NCI-H748 treated with DMSO at 0.1 percent for 48 hours (cell line): Measurements from ENCODE around the gene ALG5.
A peak's percentile ranks its signal among the peaks of the same experiment; 100 is the strongest.

Experiments used
- DNase-seq: peaks from one replicate; lab custom pipeline; 2025; lab: John Stamatoyannopoulos, UW

The ALG5 gene, protein sequence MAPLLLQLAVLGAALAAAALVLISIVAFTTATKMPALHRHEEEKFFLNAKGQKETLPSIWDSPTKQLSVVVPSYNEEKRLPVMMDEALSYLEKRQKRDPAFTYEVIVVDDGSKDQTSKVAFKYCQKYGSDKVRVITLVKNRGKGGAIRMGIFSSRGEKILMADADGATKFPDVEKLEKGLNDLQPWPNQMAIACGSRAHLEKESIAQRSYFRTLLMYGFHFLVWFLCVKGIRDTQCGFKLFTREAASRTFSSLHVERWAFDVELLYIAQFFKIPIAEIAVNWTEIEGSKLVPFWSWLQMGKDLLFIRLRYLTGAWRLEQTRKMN

DNA sequence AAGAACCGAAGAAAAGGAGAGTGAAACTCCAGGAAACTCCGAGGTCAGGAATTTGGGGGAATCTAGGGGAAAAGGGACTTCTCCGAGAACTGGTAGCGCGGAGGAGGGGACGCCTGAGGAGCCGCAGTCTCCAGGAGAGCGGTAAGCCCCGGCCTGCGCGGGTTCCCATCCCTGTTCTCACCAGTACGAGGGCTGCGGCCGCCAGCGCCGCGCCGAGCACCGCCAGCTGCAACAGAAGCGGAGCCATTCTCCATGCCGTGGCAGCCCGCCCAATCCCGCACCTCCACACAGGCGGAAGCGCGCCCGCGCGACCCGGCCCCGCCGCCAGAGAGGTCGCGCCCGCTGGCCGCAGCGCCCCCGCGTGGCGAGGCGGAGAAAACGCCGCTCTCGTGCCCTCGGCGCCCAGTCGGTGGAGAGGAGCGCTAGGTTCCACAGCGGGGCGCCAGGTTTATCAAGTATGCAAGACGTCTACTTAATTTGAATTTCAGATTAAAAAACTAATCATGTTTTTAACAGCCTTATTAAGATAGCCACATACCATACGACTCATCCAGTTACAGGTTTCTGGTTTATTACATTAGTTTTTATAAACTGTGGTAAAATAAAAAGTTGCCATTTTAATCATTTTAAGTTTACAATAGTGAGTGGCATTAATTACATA is at the start of gene ALG5:
TSS of gene ALG5 (minus strand) at position 287 of the 661 bp plus-strand sequence. CDS start at position 247, 40 bp downstream.
- peak; percentile 86 for DNase-seq

DNA sequence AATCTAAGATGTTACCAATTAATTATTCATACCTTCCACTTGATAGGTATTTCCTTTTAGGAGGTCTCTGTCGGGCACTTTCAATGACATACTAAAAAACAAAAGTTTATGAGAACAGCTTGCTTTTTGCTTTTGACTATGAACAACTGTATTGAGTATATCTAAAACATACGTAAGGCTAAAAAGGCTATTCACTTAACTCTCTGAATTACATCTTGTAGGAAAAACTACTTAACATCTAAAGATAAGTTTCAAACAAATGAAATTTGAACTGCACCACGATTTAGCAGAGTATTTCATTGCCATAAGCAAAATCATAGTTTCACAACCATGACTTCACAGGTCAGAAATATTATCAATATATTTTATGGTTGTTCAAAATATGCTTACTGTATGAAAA is 48.7 kb upstream of the ALG5 start:
- DNase-seq = no peak

DNA sequence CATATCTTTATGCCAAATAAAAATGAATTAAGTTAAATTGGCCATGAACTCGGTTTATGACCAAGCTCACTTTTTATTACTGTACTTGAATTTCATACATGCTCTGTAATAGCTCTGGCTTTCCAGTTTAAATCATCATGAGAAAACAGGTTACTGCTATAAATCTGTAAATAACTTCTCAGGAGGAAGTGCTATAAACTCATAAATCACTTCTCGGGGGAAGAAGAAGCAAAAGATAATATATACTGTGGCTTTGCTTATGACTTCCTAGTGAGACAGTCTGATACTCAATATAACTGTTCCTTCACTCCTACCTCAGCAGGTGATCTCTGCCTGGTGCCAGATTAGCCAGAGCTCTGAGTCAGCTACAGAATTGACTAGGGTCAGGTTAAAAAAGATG is 47.9 kb upstream of the ALG5 start:
- DNase-seq = no peak

DNA sequence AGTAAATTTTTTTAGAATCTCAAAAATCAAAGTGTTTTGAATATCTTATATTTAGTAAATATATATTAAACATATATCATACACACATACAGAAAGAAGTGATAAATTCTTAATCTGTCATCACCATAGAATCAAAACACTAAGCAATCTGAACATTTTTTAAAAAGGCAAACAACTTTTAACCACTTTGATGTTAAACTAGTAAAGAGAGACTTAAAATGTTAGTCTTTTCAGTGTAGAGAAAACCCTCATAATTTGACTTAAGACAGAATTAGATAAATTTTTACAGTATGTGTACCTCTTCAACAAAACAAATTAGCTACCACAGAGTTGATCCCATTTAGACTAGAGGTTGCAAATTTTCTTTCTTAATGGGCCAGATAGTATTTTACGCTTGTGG is 46.9 kb upstream of the ALG5 start:
- DNase-seq = no peak

DNA sequence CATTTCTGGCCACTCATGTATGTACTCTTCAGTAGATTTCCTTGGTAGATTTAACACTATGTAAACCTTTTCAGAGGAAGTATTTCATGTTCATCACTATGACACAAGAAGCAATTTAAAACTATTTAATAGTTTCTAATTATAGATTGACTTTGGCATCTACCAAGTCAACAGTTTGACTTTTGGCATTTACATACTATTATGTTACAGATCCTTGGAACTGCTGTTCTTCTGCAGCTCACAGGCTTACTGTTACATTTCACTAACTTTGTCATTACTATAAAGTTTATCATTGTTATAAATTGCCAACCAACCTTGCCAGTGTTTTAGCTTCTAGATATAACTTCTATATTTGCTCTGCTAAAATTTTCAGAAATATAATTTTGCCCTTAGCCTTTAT is 41.6 kb upstream of the ALG5 start:
- no peak for DNase-seq

DNA sequence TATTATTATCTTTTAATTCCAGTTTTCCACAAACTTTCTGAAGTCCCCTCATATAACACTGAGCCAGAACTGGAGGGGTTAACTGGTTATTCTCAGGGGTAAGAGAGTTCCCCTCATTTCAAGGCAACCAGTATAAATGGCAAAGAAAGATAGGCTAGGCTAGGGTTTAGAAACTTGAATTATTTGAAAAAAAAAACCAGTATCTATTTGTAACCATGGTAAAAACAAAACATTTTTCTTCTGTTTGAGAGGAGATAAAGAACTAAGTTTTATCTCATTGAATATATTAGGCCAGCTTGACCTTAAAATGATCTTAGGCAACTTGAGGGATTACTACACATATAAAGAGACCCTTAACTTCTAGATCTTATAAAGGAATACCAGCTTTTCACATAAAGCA is 40.8 kb upstream of the ALG5 start:
- no peak for DNase-seq

DNA sequence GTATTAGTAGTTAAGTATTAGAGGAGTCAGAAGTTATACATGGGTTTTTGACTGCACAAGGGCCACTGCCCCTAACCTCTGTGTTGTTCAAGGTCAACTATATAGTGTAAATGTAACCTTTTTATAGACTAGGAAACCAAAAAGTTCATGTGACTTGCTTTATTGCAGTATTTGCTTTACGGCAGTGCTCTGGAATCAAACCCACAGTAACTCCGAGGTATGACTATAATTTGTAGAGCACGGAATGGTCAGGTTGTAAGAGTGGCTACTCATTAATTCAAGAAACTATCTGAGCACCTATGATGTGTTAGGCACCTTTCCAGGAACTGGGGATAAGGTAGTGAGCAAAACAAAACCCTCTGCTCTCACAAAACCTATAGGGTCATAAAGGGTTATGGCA is 38.1 kb upstream of the ALG5 start:
- no peak for DNase-seq

DNA sequence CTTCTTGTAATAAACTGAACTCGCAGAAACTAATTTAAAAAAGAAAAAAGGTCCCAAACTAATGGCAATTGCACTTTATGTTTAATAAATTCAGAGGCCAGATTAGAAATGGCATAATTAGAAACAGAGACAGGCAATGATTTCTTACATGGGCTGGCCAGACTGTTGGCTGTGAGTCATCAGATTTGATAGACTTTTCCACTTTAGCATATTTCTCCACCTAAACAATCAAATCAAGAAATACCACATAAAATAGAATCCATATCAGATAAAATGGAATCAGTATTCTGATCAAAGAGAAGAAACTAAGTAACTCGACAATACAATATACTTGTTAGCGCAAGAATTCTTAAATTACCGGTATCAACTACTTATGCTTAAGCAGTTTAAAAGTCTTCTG is 30.5 kb upstream of the ALG5 start:
- DNase-seq = no peak

DNA sequence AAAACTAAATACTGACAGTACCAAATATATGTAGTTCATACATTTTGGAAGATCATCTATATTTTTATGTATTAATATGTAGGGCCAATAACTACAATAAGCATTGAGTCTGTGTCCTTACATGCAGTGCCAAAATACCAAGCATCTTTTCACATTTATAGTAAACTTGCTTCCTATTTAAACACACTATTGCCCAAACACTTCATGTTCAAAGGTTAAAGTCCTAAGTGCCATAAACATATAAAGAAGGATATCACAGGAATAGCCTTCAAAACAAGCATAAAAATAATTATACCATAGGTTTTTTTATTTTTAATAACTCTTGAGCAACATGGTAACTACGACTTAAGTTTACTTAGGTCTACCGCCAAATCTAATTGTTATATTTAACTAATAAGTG is 28.5 kb upstream of the ALG5 start:
- DNase-seq = no peak

DNA sequence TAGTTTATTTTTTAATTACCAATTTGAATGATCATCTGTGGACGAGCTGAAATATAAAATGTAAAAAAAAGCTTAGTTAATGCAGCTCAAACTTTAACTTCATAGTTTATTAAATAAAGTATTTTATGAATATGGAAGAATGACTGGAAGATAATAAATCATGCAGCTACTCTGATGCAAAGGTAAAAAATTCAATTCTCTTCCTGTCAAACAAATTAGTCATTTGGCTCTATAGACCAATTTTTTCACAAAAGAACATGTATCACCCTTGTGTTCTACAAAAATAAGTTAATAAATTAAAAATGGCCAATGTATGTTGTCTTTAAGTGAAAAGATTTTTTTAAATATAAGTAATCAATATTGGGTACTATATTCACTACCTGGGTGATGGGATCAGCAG is 27.6 kb upstream of the ALG5 start:
- no peak for DNase-seq

DNA sequence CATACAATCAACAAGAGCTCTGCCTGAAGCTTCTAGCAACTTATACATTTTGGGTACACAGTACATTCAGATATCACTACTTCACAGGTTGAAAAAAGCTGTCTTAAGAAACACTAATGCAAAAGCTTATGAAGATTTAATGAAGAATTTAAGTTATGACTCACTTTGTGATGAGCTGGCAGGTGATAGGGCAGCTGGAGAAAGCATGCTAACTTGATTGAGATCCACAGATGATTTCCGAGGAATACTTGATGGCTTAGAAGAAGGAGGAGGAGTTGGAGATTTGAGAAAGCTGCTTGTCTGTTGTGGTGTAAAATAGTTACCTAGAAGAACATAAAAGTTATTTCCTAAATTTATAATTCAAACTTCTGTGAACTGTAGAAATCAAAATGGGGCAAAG is 24.7 kb upstream of the ALG5 start:
- no peak for DNase-seq

DNA sequence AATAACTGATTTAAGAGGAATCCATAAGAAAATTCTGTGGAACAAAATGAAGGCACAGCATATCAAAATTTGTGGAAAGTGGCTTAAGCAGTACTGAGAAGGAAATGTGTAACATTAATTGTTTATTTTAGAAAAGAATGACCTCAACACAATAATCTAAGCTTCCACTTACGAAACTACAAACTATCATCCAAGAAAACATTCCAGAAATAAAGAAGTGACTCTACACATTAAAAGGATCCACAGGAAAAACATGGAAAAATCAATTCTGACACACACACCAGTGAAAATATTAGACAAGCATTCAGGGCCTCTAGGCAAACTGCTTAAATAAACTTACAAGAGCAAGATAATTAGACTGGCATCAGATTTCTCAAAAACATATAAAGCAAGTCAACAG is 15.5 kb upstream of the ALG5 start:
- no peak for DNase-seq

DNA sequence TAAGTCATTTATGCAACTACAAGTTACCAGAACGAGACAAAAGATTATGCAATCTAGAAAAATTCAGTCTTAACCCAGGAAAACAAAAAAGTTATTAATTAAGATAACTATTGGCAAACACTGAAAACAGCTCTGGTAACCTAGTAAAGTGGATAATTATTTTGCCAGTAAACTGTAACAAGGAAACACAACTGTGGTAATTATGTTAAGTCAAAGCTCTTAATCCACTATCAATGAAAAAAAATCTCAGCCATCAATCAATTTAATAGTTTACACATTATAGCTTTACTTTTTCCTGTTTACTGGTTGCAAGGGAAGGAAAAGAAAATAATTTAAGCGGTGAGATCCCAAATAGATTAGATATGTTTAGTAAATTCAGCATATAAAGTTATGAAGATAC is 12.6 kb upstream of the ALG5 start:
- DNase-seq = no peak

DNA sequence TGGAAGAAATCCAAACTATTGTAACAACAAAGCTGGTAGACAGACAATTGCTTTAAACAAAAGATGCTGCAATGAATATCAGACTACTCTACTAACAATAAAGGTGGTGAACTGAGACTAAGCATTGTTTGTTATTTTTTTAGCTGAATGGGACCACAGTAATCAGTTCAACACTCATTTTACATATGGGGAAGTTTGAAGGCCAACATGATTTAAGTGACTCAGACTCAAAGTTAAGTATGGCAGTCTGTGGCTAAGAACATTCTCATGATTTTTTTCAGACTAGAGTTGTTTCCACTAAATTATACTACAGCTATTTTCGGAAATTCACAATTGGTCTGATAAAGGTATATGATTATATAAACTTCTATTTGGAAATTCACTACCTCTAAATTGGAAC is 11.9 kb upstream of the ALG5 start:
- DNase-seq = no peak

DNA sequence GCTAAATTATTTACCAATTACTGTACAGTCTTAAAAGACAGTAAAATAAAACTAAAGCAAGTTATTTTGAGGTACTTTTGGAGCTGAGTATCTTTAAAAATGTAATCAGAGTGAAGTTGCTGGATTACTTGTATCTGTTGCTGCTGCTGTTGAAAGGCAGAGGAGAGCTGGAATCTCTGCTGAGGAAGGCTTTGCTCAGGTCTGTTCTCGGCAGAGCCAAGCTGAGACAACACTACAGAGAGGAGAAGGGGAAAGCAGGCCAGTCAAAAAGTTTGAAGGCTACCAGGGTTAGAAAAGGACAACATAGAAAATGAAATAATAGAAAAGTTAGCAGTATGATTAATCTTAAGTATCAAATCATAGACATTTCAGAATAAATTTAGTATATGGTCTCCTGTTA is 11.3 kb upstream of the ALG5 start:
- no peak for DNase-seq

DNA sequence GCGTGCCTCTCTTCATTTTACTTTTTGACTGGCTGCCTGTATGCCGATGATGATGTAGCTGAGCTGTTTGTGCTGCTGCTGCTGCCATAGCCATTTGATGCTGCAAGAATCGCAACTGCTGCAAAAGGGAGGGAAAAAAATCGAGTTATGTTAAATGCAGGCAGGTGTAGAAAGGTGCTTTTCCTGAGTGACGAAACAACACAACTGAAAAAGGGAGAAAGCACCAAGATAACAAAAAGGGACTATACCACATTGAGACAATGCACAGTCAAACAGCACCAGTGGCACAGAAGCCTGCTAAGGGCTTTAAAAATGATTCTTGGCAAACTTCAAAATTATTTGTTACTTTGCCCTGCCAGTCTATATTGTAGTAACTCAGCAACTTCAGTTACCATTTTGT is 10.6 kb upstream of the ALG5 start:
- no peak for DNase-seq

DNA sequence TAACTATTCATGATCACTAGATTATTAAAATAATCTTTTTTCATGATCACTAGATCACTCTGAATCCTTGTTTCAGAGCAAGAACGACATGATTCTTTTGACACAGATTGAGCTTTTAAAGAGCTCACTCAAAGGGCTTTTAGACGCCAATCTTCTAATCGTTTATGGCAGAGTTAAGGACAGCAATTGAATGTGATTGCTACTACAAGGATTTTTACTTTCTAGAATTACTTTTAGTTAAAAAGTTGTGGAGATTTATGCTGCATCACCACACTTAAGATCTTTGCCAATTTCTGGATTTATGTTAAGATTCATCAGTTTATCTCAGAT is 2.7 kb upstream of the ALG5 start:
- no peak for DNase-seq

DNA sequence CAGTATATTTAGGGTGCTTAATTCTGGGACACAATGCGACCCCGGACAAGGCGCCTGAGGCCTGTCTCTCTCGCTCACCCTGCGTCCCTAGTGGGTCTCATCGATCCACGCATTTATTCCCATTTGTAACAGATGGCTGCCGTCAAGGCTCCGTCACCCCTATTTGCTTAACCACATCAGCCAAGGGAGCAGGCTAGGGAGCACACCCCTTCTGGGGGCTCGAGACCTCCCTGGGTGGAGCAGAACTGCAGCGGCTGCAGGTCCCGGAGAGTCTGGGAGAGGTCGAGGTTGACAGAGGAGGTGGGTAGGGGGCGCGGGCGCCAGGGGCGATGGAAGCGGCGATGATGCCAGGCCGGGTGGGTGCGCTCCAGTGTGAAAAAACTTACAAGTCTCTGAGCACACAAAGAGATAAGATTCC is 507 bp downstream of the ALG5 start:
- no peak for DNase-seq

DNA sequence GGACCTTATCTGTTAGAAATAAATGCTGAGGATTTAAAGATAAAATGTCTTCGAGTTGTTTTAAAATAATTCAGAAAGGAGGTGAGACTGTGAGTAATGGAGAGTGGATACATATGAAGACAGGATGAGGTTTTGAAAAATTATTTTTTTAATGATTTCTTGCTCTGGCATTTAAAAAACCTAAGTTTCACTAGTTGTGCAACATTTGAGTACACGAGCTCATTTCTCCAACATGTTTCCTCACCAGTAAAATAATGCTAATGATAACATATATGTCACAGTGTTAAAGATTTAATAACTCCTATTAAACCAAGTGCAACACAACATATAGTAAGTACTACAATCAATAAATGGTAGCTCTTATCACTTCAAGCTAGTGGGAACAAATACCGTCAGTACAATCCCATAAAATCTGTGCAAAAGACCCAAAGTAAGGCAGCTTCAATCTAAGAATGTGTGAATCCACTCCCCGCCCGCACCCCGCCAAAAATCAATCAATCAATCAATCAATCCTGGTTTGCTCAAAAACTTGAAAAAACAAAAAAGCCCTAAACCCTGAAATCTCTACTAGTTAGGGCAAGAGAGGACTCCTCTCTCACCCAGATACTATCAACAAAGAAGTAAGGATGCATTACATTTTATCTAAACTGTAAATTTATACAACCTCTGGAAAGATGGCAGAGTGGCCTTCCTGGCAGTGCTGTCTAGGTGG is 1.3 kb downstream of the ALG5 start:
- no peak for DNase-seq

DNA sequence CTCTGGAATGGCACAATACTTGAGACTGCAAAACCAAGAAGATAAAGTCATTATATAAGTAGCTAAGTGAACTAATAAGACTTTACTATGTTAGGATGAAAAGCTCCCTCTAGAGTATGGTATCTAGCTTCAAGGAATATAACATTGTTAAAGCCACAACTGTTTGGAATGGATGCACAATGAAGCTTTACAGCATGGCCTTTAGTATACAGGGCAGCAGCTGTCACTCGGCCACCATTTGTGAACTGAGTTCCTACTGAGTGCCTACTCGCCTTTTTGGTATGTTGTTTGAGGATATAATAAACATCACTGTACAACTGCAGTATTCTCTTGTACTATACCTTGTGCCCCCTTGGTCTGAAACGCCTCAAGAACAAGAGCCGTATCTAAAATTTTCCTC is 6.8 kb downstream of the ALG5 start:
- no peak for DNase-seq

DNA sequence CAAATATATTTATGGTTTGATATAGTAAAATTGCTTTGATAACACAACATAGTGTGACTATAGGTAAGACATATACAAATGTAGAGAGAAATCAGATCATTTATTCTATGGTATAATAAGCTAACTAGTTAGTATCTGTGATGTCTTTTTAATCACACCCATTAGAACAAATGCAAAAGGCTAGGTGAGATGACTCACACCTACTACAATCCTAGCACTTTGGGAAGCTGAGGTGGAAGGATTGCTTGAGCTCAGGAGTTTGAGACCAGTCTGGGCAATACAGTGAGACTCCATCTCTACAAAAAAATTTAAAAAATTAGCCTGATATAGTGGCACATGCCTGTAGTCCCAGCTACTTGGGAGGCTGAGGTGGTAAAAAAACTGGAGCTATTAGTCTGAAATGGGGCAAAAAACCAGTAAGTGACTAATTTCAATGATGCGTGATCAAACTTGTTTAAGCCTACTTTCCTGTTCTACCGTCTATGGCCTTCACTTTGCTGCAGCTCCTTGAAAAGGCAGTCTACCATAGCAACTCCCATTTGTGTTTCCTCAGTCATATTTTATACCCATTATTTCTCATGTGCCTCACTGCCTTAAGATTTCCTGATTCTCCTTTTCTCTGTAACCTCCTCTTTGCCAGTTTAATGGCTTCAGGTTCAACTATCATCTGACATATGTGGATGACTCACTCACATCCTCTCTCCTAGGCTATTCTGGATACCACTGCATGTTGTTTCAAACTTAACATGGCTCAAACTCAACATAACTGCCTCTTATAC is 12.5 kb downstream of the ALG5 start:
- DNase-seq = no peak

DNA sequence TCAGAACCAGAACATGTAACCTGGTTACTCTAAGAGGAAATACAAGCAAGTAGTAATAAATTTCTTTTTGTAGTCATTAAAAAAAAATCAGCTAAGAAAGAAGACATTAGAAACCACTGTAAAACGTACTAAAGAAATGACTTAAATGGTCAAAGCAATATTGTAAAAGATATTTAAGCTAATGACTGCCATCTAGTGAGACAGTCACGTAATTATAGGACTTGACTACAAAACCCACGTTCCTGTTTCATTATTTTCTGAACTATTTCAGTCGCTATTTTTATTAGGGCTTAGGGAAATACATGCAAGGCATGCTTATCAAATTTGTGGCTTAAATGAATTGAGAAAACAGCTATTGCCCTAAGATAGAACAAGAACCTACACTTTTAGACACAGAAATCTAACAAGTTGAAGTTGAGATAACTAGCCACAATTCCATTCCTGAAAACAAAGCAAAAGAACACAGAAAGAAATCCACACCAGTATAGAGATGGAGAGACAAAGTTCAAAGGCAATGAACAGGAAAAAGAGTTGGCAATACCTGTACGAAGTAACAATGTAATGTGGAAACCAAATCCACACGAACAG is 17.9 kb downstream of the ALG5 start:
- DNase-seq = peak; percentile 39
